ACC112 (cell line): ENCODE results near the gene ARHGEF4.

ENCODE experiments used
- H2AFZ ChIP-seq: fragments of 200-600 bp; sonication (generic); one replicate; pipeline ENCODE4 v1.6.0; 2017; ENCODE audit warnings: antibody characterized with exemption, low read length; ENCODE audit not compliant: unreplicated experiment
- H3K27ac ChIP-seq: fragments of 200-600 bp; sonication (generic); 2 replicates; pipeline ENCODE4 v1.5.1; 2014; ENCODE audit warnings: low read depth, mild to moderate bottlenecking, antibody characterized with exemption, low read length, moderate library complexity
- H3K27me3 ChIP-seq: fragments of 200-600 bp; sonication (generic); 2 replicates; pipeline ENCODE4 v1.6.1; 2014; ENCODE audit warnings: mild to moderate bottlenecking, antibody characterized with exemption, low read length, moderate library complexity, mixed read lengths; ENCODE audit not compliant: insufficient read depth
- H3K36me3 ChIP-seq: fragments of 200-600 bp; sonication (generic); 2 replicates; pipeline ENCODE4 v1.6.1; 2016; ENCODE audit warnings: mild to moderate bottlenecking, antibody characterized with exemption, low read length, moderate library complexity, mixed read lengths; ENCODE audit not compliant: insufficient read depth
- H3K4me1 ChIP-seq: fragments of 200-600 bp; sonication (generic); one replicate; pipeline ENCODE4 v1.6.1; 2016; ENCODE audit warnings: low read length, mixed read lengths; ENCODE audit not compliant: insufficient read depth, unreplicated experiment, control insufficient read depth
- H3K4me3 ChIP-seq: fragments of 200-600 bp; sonication (generic); 2 replicates; pipeline ENCODE4 v1.5.1; 2014; ENCODE audit warnings: mild to moderate bottlenecking, low read depth, low read length
- H3K79me2 ChIP-seq: fragments of 200-600 bp; sonication (generic); one replicate; pipeline ENCODE4 v1.6.0; 2016; ENCODE audit warnings: low read length; ENCODE audit not compliant: control insufficient read depth, unreplicated experiment, insufficient read depth

Gene ARHGEF4

DNA sequence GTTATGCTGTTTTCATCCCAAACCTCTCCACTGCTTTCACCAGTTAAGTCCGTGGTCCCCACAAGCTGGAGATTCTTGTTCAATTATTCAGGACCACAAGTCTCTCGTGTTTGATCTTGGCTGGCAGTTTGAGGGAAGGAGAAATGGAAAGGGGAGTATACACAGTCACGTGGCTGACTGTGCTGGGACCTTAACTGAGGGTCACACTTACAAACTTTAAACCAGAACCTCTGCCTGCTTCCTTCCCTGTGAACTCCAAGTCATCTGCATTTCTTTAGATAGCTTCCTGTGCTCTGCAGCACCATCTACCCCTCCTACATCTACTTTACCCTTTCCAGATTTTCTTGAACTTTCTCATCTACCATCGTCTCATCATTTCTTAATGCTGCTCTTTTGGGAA is 91.7 kb downstream of the ARHGEF4 start:
- H3K4me1 ChIP-seq: no peaks in the 10 kb centered on the region
- no peak overlapping the region for H3K4me3 ChIP-seq
- H3K36me3 ChIP-seq: no peaks in the 10 kb centered on the region
- H3K79me2 ChIP-seq: no peaks in the 10 kb centered on the region
- no peak overlapping the region for H2AFZ ChIP-seq
- H3K27ac ChIP-seq: no peak overlapping the region
- peaks cover 39% of the 10 kb centered on the region for H3K27me3 ChIP-seq

DNA sequence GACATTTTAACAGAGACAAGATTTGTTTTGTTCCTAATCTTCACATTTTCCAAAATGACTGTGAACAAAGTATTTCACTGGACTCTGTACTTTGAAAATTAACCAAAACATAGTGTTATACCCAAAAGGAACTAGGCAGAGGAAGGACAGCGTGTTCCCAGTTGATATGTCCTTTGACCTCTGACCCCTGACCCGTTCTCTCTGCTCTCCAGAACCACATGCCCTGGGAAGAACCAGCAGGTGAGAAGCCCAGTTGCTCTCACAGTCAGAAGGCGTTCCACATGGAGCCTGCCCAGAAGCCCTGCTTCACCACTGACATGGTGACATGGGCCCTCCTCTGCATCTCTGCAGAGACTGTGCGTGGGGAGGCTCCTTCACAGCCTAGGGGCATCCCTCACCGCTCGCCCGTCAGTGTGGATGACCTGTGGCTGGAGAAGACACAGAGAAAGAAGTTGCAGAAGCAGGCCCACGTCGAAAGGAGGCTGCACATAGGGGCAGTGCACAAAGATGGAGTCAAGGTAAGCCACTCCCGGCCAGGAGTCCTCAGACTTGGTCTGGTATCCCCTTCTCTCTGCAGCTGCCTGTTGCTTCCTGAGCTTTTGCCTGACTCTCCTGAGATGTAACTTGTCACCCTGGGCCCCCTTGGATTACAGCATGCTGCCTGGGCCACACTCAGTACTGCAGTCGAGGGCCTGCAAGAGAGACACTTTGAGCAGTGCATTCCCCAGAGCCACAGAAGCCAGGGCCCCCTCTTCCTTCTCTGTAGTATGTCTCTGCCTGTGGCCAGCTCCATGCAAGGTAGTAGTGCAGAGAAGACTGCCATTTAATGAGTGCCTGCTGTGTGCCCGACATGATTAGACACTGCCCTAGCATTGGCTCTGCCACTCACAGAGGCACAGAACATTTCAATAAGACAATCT is 94.3 kb downstream of the ARHGEF4 start:
- Histone ChIP-seq H3K79me2 (no peaks in the 10 kb centered on the region), H3K4me1 (no peaks in the 10 kb centered on the region), H3K27ac (no peak overlapping the region), H3K36me3 (no peaks in the 10 kb centered on the region), H3K4me3 (no peak overlapping the region), H2AFZ (no peak overlapping the region), H3K27me3 (peaks cover 35% of the 10 kb centered on the region)

DNA sequence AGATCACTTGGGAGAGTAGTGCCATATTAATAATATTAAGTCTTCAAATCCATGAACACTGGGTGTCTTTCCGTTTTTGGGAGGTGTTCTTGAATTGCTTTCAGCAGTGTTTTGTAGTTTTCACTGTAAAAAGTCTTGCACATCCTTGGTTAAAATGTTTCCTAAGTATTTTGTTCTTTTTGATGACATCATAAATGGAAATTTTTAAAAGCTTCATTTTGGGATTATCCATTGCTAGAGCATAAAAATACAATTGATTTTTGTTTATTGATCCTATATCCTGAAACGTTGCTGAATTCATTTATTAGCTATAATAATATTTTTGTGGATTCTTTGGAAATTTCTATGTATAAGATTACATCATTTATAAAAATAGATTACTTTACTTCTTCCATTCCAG is 96.8 kb downstream of the ARHGEF4 start:
- Histone ChIP-seq H3K36me3 (no peaks in the 10 kb centered on the region), H3K27ac (no peak overlapping the region), H3K4me3 (no peak overlapping the region), H2AFZ (no peak overlapping the region), H3K27me3 (peaks cover 17% of the 10 kb centered on the region), H3K79me2 (no peaks in the 10 kb centered on the region), H3K4me1 (no peaks in the 10 kb centered on the region)

DNA sequence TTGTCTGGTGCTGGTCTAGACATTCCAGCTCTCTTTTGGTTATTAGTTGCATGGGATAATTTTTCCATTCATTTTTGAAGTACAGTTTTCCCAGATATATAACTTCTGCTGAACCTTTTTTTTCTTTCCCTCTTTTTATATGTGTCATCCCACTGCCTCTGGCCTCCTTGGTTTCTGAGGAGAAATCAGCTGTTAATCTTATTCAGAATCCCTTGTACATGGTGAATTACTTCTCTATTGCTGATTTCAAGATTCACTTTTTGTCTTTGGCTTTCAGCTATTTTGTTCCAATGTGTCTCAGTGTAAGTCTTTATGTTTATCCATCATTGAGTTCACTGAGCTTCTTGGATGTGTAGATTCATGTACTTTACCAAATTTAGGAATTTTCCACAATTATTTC is 99.7 kb downstream of the ARHGEF4 start:
- Histone ChIP-seq H3K4me1 (no peaks in the 10 kb centered on the region), H2AFZ (no peak overlapping the region), H3K4me3 (no peak overlapping the region), H3K27me3 (peaks cover 7% of the 10 kb centered on the region; the same call in 1 of the 2 replicates), H3K79me2 (no peaks in the 10 kb centered on the region), H3K36me3 (no peaks in the 10 kb centered on the region), H3K27ac (no peak overlapping the region)

DNA sequence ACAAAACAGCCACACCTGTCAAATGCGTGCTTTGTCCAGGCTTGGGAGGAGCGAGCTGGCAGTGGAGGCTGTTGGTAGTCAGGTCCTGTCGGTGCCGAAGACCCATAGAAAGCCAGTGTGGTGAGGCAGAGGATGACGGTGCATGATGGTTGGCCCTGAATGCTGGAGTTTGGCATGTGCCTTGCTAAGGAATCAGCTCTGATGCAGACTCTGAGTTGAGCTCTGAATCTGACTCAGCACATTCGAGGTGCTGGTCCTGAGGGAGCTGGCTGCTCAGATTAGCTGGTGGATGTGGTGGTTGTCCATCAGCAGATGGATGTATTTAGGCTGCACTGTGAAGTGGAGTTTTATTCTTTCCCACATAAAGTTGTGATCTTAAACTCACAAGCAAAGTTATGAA is 111.3 kb downstream of the ARHGEF4 start:
- Histone ChIP-seq H3K4me3 (no peak overlapping the region), H3K4me1 (no peaks in the 10 kb centered on the region), H3K36me3 (no peaks in the 10 kb centered on the region), H3K27me3 (peaks cover 16% of the 10 kb centered on the region; the same call in 1 of the 2 replicates), H3K79me2 (no peaks in the 10 kb centered on the region), H3K27ac (no peak overlapping the region), H2AFZ (no peak overlapping the region)

DNA sequence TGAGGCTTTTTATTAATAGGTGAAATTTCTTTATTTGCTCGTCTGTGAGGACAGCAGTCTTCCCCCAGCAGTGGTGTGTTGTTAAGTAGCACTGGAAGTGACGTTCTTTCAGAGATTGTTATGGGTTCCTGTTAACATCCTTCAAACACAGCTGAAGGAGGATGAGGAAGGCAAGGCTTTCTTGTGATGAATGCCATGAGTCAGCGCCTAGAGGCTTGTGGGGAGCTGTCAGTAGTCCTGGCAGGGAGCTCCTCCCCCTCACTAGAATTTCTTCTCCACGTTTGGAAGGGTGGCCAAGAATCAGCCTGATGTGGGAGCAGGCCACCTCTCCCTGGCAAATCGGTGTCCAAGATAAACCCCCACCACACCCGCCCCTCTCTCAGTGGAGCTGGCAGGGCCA is 113.2 kb downstream of the ARHGEF4 start:
- H3K4me3 ChIP-seq: no peak overlapping the region
- H3K36me3 ChIP-seq: no peaks in the 10 kb centered on the region
- no peaks in the 10 kb centered on the region for H3K4me1 ChIP-seq
- no peaks in the 10 kb centered on the region for H3K79me2 ChIP-seq
- H3K27ac ChIP-seq: no peak overlapping the region
- no peak overlapping the region for H2AFZ ChIP-seq
- peaks cover 15% of the 10 kb centered on the region; the same call in 1 of the 2 replicates for H3K27me3 ChIP-seq

DNA sequence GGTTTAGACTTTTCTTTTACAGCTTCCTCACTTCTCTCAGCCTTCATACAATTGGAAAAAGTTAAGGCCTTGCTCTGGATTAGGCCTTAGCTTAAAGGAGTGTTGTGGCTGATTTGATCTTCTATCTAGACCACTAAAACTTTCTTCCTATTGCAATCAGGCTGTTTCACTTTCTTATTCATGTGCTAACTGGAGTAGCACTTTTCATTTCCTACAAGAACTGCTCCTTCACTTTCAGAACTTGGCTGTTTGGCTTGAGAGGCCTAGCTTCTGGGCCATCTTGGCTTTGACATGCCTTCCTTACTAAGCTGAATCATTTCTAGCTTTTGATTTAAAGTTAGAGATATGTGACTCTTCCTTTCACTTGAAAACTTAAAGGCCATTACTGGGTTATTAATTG is 114.3 kb downstream of the ARHGEF4 start:
- Histone ChIP-seq H3K4me1 (no peaks in the 10 kb centered on the region), H2AFZ (no peak overlapping the region), H3K79me2 (no peaks in the 10 kb centered on the region), H3K36me3 (no peaks in the 10 kb centered on the region), H3K27ac (no peak overlapping the region), H3K4me3 (no peak overlapping the region), H3K27me3 (peaks cover 15% of the 10 kb centered on the region; the same call in 1 of the 2 replicates)

DNA sequence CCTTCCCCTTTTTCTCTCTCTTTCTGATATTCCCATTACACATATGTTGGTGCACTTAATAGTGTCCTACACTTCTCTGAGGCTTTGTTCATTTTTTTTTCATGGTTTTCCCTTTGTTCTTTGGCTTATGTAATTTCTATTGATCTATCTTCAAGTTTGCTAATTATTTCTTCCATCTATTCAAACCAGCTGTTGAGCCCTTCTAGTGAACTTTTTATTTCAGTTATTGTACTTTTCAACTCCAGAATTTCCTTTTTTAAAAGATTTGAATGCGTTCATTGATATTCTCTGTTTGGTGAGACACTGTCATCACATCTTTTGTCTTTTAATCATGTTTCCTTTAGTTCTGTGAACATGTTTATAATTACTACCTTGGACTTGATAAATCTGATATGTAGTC is 118.2 kb downstream of the ARHGEF4 start:
- no peak overlapping the region for H3K27ac ChIP-seq
- H3K36me3 ChIP-seq: no peaks in the 10 kb centered on the region
- H3K4me3 ChIP-seq: no peak overlapping the region
- H3K4me1 ChIP-seq: no peaks in the 10 kb centered on the region
- H3K79me2 ChIP-seq: no peaks in the 10 kb centered on the region
- peaks cover 9% of the 10 kb centered on the region; the same call in 1 of the 2 replicates for H3K27me3 ChIP-seq
- H2AFZ ChIP-seq: no peak overlapping the region

DNA sequence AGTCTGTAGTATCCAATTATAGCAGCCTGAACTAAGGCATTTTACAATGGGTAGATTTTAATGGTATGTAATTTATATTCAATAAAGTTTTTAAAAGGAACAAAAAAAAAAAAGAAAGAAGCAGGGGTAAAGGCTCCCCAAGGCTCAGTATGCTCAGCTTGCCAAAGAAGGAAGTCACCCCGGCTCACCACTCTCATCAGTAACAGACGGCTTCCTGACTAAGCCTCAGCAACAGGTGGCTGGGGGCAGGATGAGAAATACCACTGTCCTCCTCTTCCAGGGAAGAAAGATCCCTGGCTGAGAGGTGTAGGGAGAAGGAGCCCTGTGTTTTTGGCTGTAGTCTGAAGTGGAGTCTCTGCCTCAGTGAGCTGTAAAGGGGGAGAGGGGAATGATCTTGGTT is 121.2 kb downstream of the ARHGEF4 start:
- Histone ChIP-seq H3K4me1 (no peaks in the 10 kb centered on the region), H3K27ac (no peak overlapping the region), H3K27me3 (peaks cover 38% of the 10 kb centered on the region), H3K4me3 (no peak overlapping the region), H3K79me2 (no peaks in the 10 kb centered on the region), H3K36me3 (no peaks in the 10 kb centered on the region), H2AFZ (no peak overlapping the region)

DNA sequence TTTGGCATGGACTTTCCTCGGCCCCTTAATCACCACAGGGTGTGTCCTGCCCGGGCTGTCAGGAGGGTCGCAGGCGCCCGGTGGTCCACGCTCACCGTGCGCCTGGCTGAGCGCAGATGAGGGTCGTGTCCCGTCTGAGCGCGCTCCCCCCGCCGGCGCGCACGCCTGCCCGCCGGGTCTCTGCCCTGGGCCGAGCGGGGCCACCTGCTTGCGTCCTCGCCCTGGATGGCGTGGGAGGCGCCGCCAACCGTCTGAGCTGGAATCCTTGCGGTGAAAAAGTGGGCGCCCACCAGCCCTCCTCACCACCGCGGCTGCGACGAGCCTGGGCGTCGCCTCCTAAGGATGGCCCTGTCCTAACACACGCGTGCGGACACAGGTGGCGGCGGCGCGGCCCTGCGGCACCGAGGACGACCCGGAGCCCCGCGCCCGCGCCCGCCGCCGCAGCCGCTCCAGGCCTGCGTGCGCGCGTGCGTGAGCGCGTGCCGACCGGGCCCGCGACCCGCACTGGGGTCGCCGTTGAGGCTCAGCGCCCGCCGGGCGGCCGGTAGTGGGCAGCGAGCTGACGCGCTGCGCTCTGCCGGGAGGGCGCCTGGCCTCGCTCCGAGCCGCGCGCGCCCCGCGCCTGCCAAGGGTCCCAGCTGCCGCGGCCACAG is 126.6 kb downstream of the ARHGEF4 start:
- H3K36me3 ChIP-seq: no peaks in the 10 kb centered on the region
- H3K79me2 ChIP-seq: no peaks in the 10 kb centered on the region
- no peak overlapping the region for H2AFZ ChIP-seq
- H3K27me3 ChIP-seq: peaks cover 83% of the 10 kb centered on the region
- H3K4me3 ChIP-seq: no peak overlapping the region
- no peak overlapping the region for H3K27ac ChIP-seq
- H3K4me1 ChIP-seq: no peaks in the 10 kb centered on the region
